ENCODE measurements around the gene ZNF580. TPM values are rescaled to one million over a fixed set of nuclear protein-coding genes. Genes with fewer than 3 reads are reported as not detected.

ZNF580 gene
- total and polyA plus RNA-seq, 11 donors = 8.2 to 41.5 (median 21.1) TPM

GRCh38 chr19:55673465-55673864, 32.7 kb downstream of the ZNF580 start:
- H3K27me3 ChIP-seq = no peaks in the 10 kb centered on the region
- DNase-seq = peak in 1 of 5 donors; percentile 50
- H3K9me3 ChIP-seq = no peaks in the 10 kb centered on the region
- H3K27ac ChIP-seq = no peak overlapping the region
- TF ChIP-seq POLR2A (IDR thresholded peaks at IDR 0.05) = no peak
- TF ChIP-seq, protein P1, sequence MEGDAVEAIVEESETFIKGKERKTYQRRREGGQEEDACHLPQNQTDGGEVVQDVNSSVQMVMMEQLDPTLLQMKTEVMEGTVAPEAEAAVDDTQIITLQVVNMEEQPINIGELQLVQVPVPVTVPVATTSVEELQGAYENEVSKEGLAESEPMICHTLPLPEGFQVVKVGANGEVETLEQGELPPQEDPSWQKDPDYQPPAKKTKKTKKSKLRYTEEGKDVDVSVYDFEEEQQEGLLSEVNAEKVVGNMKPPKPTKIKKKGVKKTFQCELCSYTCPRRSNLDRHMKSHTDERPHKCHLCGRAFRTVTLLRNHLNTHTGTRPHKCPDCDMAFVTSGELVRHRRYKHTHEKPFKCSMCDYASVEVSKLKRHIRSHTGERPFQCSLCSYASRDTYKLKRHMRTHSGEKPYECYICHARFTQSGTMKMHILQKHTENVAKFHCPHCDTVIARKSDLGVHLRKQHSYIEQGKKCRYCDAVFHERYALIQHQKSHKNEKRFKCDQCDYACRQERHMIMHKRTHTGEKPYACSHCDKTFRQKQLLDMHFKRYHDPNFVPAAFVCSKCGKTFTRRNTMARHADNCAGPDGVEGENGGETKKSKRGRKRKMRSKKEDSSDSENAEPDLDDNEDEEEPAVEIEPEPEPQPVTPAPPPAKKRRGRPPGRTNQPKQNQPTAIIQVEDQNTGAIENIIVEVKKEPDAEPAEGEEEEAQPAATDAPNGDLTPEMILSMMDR (IDR thresholded peaks at IDR 0.05) = no peak
- H3K4me1 ChIP-seq = peaks cover 12 to 55% (median 32%) of the 10 kb centered on the region in 12 donors
- WGBS, 4 donors = 75 to 80% (median 79%) methylated on average over 9 of the region's 9 CpGs
- intact Hi-C loops (cut with DNase I) = loop anchor here in 1 of 10 donors (2.0 kb wide), 1 partner anchor 15 kb away; no protein-coding TSS in a partner anchor
- no peak for ATAC-seq
- H3K36me3 ChIP-seq = peaks cover 0 to 59% (median 44%) of the 10 kb centered on the region in 9 donors
- no peak overlapping the region for H3K4me3 ChIP-seq

GRCh38 chr19:55673889-55674288, 33.1 kb downstream of the ZNF580 start:
- H3K27me3 ChIP-seq = no peaks in the 10 kb centered on the region
- TF ChIP-seq, protein P1 (IDR thresholded peaks at IDR 0.05) = no peak
- no peak for TF ChIP-seq POLR2A (IDR thresholded peaks at IDR 0.05)
- no peak for ATAC-seq
- WGBS, 4 donors = 68 to 73% (median 72%) methylated on average over 3 to 15 of the region's 15 CpGs
- intact Hi-C loops (cut with DNase I) = loop anchor here in 2 of 10 donors (2.0 kb wide), 2 partner anchors 15 to 19 kb away; partner anchors contain the start of gene U2AF2 (in 1 of the 2)
- H3K36me3 ChIP-seq = peaks cover 2 to 59% (median 44%) of the 10 kb centered on the region in 9 donors
- no peak for DNase-seq
- peaks cover 12 to 59% (median 34%) of the 10 kb centered on the region in 12 donors for H3K4me1 ChIP-seq
- H3K9me3 ChIP-seq = no peaks in the 10 kb centered on the region
- no peak overlapping the region for H3K4me3 ChIP-seq
- H3K27ac ChIP-seq = peak overlapping the region in 1 of 12 donors; percentile 87

- Histone ChIP-seq H3K4me1 (peaks cover 12 to 62% (median 35%) of the 10 kb centered on the region in 12 donors), H3K36me3 (peaks cover 2 to 59% (median 44%) of the 10 kb centered on the region in 9 donors), H3K9me3 (no peaks in the 10 kb centered on the region), H3K27ac (peak overlapping the region; percentile 72 to 98 (median 90)), H3K4me3 (peak overlapping the region; percentile 61 to 99 (median 80)), H3K27me3 (no peaks in the 10 kb centered on the region)
- TF ChIP-seq, protein P1 (IDR thresholded peaks at IDR 0.05) = no peak
- TF ChIP-seq POLR2A (IDR thresholded peaks at IDR 0.05) = no peak
- DNase-seq = no peak
- ATAC-seq = no peak
- intact Hi-C loops (cut with DNase I) = loop anchor here in 1 of 10 donors (2.0 kb wide), 1 partner anchor 20 kb away; the partner anchor contains the start of gene U2AF2
- WGBS, 4 donors = 21 to 34% (median 23%) methylated on average over 11 to 17 of the region's 17 CpGs
Measured at GRCh38 chr19:55674459-55674840, 33.6 kb downstream of the ZNF580 start.

- H3K4me3 ChIP-seq = peak within 1 kb of the TSS; percentile 61 to 99 (median 80)
- ATAC-seq (peak; percentile 85 to 95 (median 93)), DNase-seq (peak; percentile 97 to 98 (median 98))
- H3K4me1 ChIP-seq = peaks cover 12 to 66% (median 37%) of the 10 kb centered on the region in 12 donors
- peak within 1 kb of the TSS; percentile 84 to 99 (median 92) for H3K27ac ChIP-seq
- 0 to 1% (median 0%) methylated on average over 5 to 101 of the region's 101 CpGs for WGBS, 4 donors
- H3K27me3 ChIP-seq = no peaks in the 10 kb centered on the region
- intact Hi-C loops (cut with DNase I) = loop anchor here in 2 of 10 donors (1.0 to 2.0 kb wide), 2 partner anchors 20 to 21 kb away; partner anchors contain the start of gene U2AF2 (in 1 of the 2)
- TF ChIP-seq, protein P1 (IDR thresholded peaks at IDR 0.05) = no peak
- peak in 1 of 2 donors; percentile 50 for TF ChIP-seq POLR2A (IDR thresholded peaks at IDR 0.05)
- H3K9me3 ChIP-seq = no peaks in the 10 kb centered on the region
- H3K36me3 ChIP-seq = peaks cover 2 to 59% (median 44%) of the 10 kb centered on the region in 9 donors
Measured at GRCh38 chr19:55674841-55675660, 34.2 kb downstream of the ZNF580 start, which contains the start of gene EPN1. EPN1 (plus strand) TSS chr19:55675226; CDS start chr19:55678628, 3,402 bp downstream.

Data from heart left ventricle (tissue), 16 donors.